ENCODE results near the gene MEPE.

The MEPE gene

GRCh38 chr4:87823200-87823599 lies 9.6 kb upstream of the MEPE start:
- no peak for TF ChIP-seq JUND (IDR thresholded peaks at IDR 0.05; ENCODE audit: low read depth)
- DNase-seq (ENCODE audit: low read depth in 1 of 2, low spot score in 1 of 2): no peak
- in situ Hi-C loops (cut with HindIII; ENCODE audit: low pct_unique_long_range_greater_than_20kb, low sequenced_read_pairs): no loop called here

DNA sequence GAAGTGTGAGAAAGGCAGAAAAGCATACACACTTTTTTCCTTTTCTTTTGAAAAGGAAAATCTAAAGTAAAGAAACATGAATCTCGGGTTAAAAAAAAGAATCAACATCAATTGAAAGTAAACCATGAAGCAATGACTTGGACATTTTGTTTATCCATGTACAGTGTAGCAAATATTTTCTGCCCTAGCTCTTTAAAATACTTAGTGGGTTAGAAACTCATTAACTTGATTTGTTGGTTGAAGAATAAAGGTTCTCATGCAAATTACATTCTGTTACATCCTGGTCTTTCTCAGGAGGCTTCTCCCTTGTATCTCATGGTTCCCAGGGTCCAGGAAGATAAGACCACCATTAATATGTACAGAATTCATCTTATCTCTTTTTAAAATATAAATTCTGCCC lies 9.0 kb upstream of the MEPE start:
- TF ChIP-seq JUND (IDR thresholded peaks at IDR 0.05; ENCODE audit: low read depth): no peak
- in situ Hi-C loops (cut with HindIII; ENCODE audit: low pct_unique_long_range_greater_than_20kb, low sequenced_read_pairs): no loop called here

DNA sequence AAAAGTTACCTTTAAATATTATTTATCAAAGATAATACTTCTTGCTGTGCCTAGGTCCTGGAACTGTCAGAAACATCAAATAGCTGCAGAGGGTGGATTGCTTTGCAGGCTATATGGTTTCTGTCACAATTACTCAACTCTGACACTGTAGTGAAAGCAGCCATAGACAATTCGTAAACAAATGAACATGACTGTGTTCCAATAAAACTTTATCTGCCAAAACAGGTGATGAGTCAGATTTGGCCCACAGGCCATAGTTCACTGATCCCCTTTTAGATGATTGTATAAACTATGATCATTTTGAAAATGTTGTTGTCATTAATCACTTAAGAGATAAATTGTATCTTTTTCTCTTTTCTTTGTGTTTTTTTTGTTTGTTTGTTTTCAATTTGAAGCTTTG lies 8.4 kb upstream of the MEPE start:
- no peak for TF ChIP-seq JUND (IDR thresholded peaks at IDR 0.05; ENCODE audit: low read depth)
- DNase-seq (ENCODE audit: low read depth in 1 of 2, low spot score in 1 of 2): no peak
- in situ Hi-C loops (cut with HindIII; ENCODE audit: low pct_unique_long_range_greater_than_20kb, low sequenced_read_pairs): no loop called here

More for the DNA sequence above, 9.0 kb upstream of the MEPE start:
- DNase-seq (ENCODE audit: low read depth in 1 of 2, low spot score in 1 of 2): no peak

- no peak for DNase-seq (ENCODE audit: low read depth in 1 of 2, low spot score in 1 of 2)
- in situ Hi-C loops (cut with HindIII; ENCODE audit: low pct_unique_long_range_greater_than_20kb, low sequenced_read_pairs): loop anchor here (25.0 kb wide), 1 partner anchor 147 kb away; no protein-coding TSS in a partner anchor
- no peak for TF ChIP-seq JUND (IDR thresholded peaks at IDR 0.05; ENCODE audit: low read depth)
Observed at GRCh38 chr4:87834401-87834800, 1.6 kb downstream of the MEPE start.

DNA sequence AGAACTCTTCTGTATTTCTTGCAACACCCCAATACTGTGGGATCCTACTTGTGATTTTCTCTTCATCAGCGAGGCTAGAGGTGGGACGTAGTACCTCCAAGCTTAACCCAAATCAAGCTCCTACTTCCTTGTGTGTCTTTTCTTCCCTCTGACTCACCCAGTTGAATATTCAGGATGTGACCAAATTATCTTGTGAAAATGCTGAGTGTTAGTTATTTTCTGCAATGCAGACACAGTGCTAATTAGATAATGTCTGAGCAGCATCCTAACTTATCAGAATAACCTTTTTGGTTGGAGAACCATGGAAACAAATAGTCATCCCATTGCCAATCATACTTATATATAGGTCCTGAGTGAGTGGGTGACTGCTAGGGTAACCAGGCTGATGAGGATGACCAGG lies 2.4 kb downstream of the MEPE start:
- no peak for TF ChIP-seq JUND (IDR thresholded peaks at IDR 0.05; ENCODE audit: low read depth)
- in situ Hi-C loops (cut with HindIII; ENCODE audit: low pct_unique_long_range_greater_than_20kb, low sequenced_read_pairs): loop anchor here (25.0 kb wide), 1 partner anchor 148 kb away; no protein-coding TSS in a partner anchor
- DNase-seq (ENCODE audit: low read depth in 1 of 2, low spot score in 1 of 2): no peak

- DNase-seq (ENCODE audit: low read depth in 1 of 2, low spot score in 1 of 2): no peak
- in situ Hi-C loops (cut with HindIII; ENCODE audit: low pct_unique_long_range_greater_than_20kb, low sequenced_read_pairs): loop anchor here (25.0 kb wide), 1 partner anchor 148 kb away; no protein-coding TSS in a partner anchor
- no peak for TF ChIP-seq JUND (IDR thresholded peaks at IDR 0.05; ENCODE audit: low read depth)
Observed at GRCh38 chr4:87835743-87836142, 3.0 kb downstream of the MEPE start.

GRCh38 chr4:87838205-87838604 lies 5.4 kb downstream of the MEPE start:
- in situ Hi-C loops (cut with HindIII; ENCODE audit: low pct_unique_long_range_greater_than_20kb, low sequenced_read_pairs): loop anchor here (25.0 kb wide), 1 partner anchor 151 kb away; no protein-coding TSS in a partner anchor
- no peak for TF ChIP-seq JUND (IDR thresholded peaks at IDR 0.05; ENCODE audit: low read depth)
- DNase-seq (ENCODE audit: low read depth in 1 of 2, low spot score in 1 of 2): peak in 1 of 2 experiments; percentile 39

- in situ Hi-C loops (cut with HindIII; ENCODE audit: low pct_unique_long_range_greater_than_20kb, low sequenced_read_pairs): loop anchor here (25.0 kb wide), 1 partner anchor 152 kb away; no protein-coding TSS in a partner anchor
- DNase-seq (ENCODE audit: low read depth in 1 of 2, low spot score in 1 of 2): peak in 1 of 2 experiments; percentile 47
- no peak for TF ChIP-seq JUND (IDR thresholded peaks at IDR 0.05; ENCODE audit: low read depth)
Observed at GRCh38 chr4:87838890-87839591, 6.3 kb downstream of the MEPE start.

GRCh38 chr4:87839592-87839946 lies 6.8 kb downstream of the MEPE start:
- TF ChIP-seq JUND (IDR thresholded peaks at IDR 0.05; ENCODE audit: low read depth): no peak
- in situ Hi-C loops (cut with HindIII; ENCODE audit: low pct_unique_long_range_greater_than_20kb, low sequenced_read_pairs): loop anchor here (25.0 kb wide), 1 partner anchor 152 kb away; no protein-coding TSS in a partner anchor
- no peak for DNase-seq (ENCODE audit: low read depth in 1 of 2, low spot score in 1 of 2)

DNA sequence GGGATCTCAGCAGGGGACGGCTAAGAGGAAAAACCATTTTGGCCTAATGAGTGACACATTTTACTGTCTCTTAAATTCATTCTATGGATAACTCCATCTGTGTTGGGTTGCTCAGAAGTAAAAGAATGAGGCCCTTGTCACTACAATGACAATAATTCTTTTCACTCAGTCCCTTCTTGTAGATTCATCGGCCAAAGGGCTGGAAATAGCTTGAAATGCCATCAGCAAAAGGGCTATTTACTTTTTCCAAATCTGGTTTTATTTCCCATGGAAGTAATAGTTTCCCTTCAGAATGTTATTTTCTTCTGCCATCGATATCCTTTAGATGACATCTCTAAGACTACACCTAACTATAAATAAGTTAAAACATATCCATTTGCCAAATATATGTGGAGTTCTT lies 7.4 kb downstream of the MEPE start:
- in situ Hi-C loops (cut with HindIII; ENCODE audit: low pct_unique_long_range_greater_than_20kb, low sequenced_read_pairs): loop anchor here (25.0 kb wide), 1 partner anchor 153 kb away; no protein-coding TSS in a partner anchor
- DNase-seq (ENCODE audit: low read depth in 1 of 2, low spot score in 1 of 2): no peak
- TF ChIP-seq JUND (IDR thresholded peaks at IDR 0.05; ENCODE audit: low read depth): no peak

DNA sequence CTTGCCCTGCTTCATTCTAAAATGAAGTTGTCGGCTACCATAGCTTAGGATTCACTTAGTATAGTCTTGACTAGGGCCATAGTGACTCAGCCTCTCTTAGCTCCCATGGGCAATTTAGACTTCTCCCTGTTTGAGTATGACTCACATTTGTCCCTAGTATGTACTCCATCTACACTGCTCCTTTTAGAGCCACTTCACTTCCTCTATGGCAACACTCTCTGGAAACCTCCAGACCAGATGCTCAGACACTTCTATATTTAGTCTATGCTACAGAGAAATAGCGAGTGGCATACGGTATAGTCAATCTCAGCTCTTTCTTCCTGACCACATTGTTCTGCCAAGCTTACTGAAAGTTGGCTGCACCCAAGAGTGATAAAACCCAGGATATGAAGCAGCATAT lies 11.2 kb downstream of the MEPE start:
- TF ChIP-seq JUND (IDR thresholded peaks at IDR 0.05; ENCODE audit: low read depth): no peak
- DNase-seq (ENCODE audit: low read depth in 1 of 2, low spot score in 1 of 2): no peak
- in situ Hi-C loops (cut with HindIII; ENCODE audit: low pct_unique_long_range_greater_than_20kb, low sequenced_read_pairs): loop anchor here (25.0 kb wide), 1 partner anchor 157 kb away; no protein-coding TSS in a partner anchor

DNA sequence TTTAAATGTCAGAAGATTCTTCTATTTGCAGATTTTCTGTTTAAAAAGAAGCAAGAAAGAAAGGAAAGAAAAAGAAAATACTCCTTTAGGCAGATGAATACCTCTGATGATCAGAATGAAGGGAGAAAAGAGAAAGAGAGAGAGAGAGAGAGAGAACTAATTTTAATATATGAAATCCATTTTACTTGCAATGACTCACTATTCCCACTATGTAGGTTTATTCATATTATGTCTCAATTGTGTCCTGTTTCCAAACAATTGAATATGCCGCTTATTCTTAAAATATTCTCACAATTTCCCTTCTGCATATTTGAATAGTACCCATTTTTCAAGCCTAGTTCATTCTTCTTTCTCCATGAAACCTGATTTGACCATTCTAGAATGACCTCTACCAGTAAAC lies 11.7 kb downstream of the MEPE start:
- no peak for DNase-seq (ENCODE audit: low read depth in 1 of 2, low spot score in 1 of 2)
- in situ Hi-C loops (cut with HindIII; ENCODE audit: low pct_unique_long_range_greater_than_20kb, low sequenced_read_pairs): loop anchor here (25.0 kb wide), 1 partner anchor 157 kb away; no protein-coding TSS in a partner anchor
- TF ChIP-seq JUND (IDR thresholded peaks at IDR 0.05; ENCODE audit: low read depth): no peak

DNA sequence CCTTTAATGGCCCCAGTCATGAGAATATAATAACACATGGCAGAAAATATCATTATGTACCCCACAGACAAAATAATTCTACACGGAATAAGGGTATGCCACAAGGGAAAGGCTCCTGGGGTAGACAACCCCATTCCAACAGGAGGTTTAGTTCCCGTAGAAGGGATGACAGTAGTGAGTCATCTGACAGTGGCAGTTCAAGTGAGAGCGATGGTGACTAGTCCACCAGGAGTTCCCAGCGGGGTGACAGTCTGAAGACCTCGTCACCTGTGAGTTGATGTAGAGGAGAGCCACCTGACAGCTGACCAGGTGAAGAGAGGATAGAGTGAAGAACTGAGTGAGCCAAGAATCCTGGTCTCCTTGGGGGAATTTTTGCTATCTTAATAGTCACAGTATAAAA lies 13.5 kb downstream of the MEPE start:
- in situ Hi-C loops (cut with HindIII; ENCODE audit: low pct_unique_long_range_greater_than_20kb, low sequenced_read_pairs): loop anchor here (25.0 kb wide), 1 partner anchor 159 kb away; no protein-coding TSS in a partner anchor
- no peak for DNase-seq (ENCODE audit: low read depth in 1 of 2, low spot score in 1 of 2)
- no peak for TF ChIP-seq JUND (IDR thresholded peaks at IDR 0.05; ENCODE audit: low read depth)

All from T47D (cell line).